Endometrium (tissue), 2 donors: ENCODE results near the gene BMI1.
"Not testable (repeated sequence)": the region's sequence is repeated elsewhere in the genome, so short reads cannot be mapped to it uniquely, and the experiment has no call there.

Experiments used
- FAIRE-seq: peaks from 2 replicates; lab custom pipeline; 2012; peaks lifted over from hg19 to GRCh38; lab: Jason Lieb, UNC
- donor health status: control.
- donor health status: control.

BMI1 gene

GRCh38 chr10:22340329-22341189, 19.7 kb downstream of the BMI1 start:
- no peak for FAIRE-seq

- no peak for FAIRE-seq
Measured at GRCh38 chr10:22341190-22341925, 20.5 kb downstream of the BMI1 start.

- FAIRE-seq = no peak
Measured at GRCh38 chr10:22341926-22342196, 21.0 kb downstream of the BMI1 start.

- no peak for FAIRE-seq
Measured at GRCh38 chr10:22342421-22342820, 21.5 kb downstream of the BMI1 start.

- no peak for FAIRE-seq
Measured at GRCh38 chr10:22343731-22344130, 22.8 kb downstream of the BMI1 start.

DNA sequence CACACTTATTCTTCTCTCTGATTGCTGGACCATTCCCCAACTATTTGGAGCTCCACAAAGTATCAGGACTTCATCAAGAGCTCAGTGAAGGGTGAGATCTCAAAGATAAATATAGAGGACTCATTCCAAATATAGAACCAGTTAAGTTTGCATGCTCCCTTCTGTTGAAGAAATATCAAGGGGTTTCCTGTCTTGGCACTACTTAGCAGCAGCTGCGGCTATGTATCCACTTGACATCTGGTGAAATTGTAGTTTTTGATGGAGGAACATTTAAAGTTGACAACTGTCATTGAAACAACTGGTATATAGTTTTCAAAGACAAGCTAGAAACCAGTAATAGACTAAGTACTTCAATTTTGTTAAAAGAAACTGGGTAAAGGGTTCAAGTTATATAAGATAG, 23.4 kb downstream of the BMI1 start:
- FAIRE-seq = no peak

DNA sequence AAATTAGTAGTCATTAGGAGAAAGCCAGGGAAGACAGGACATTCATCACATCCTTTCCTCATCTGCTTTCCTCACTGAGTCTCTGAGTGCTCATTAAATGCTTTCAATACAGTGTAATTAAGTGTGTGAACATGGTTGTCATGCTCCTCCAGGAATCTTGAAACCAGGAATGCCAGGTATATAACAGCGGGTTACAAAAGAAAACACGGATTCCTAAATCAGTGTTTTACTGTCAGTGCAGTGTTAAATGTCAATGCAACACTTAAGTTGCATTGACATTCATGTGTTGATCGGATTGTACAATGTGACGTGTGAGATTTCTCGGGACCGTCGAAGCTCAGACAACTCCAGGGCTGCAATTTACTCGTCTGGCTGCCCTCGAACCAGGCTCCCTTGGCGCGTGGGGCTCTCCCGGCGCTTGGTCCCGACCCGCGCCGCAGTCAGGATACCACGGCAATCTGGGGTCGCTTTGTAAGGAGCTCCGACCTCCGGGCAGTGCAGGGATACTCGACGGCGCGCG, 23.9 kb downstream of the BMI1 start:
- FAIRE-seq = no peak

DNA sequence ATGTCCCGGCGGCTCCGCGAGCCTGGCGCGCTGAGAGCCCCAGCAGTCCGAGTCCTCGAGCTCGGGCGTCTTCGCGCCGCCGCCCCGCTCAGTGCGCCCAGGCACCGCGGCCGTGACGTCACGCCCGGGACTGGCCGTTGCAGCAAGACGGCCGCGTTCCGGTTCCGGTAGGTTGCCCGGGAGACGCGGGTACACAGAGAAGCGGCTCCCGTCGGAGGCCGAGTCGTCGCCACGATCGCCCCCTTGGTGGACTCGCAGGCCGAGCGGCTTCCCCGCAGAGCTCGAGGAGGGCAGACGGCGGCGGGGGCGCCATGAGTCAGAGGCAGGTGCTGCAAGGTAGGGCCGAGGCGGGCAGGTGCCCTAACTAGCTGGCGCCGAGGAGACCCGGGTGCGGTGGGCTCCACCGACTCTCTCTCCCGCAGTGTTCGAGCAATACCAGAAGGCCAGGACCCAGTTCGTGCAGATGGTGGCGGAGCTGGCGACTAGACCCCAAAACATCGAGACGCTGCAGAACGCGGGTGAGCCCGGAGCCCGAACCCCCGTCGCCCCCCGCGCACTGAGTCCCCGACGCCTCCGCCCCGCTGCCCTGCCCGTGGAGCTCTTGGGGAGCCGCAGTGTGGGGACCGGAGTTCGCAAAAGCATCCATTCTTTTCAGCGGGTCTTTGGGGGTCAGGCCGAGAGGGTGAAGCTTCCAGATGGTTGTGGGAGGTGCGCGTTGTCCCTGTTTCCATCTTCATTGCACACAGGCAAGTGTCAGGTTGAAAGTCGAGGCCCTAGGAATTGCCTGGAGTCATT, 24.6 kb downstream of the BMI1 start, which contains the start of gene SPAG6:
SPAG6 (plus strand) TSS at position 196 of the 795 bp plus-strand sequence; CDS start at position 312, 116 bp downstream.
- FAIRE-seq = no peak

DNA sequence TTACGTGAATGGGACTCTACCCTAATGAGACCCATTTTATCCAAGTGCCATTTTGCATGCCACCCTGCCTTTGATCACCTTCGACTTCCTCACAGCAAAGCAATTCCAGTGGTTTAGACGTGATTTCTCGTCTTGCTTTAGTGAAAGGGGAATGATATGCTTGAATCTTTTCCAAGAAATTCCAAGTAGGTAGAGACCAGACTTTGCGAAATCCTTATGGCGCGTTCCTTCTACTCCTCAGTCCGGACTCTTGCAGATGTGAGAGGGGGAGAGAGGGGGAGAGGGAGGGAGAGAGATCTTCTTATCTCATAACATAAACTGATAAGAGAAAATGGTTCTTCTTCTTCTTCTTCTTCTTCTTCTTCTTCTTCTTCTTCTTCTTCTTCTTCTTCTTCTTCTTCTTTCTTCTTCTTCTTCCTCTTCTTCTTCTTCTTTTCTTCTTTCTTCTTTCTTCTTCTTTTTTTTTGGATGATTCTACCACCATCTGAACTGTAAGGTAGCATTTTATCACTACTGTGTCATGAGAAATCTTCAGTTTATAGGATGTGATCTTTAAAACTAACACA, 25.3 kb downstream of the BMI1 start:
- FAIRE-seq = no peak

DNA sequence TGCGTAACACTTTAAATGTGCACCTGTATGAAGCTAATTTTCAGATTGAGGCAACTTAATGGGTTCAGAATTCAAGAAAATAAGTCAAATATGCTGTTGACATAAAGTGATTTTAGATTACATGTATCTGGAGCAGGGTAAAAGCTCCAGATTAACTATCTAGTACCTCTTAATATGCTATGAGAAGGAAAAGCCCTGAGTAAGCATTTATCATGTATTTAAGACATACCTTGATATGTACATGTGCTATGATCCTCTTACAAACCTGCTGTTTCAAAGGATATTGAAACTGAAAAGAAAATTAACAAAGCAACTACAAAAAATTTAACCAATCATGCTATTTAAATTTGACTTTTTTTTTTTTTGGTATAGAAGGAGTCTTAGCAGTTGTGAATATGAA, 28.9 kb downstream of the BMI1 start:
- FAIRE-seq = no peak

- FAIRE-seq = no peak
Measured at GRCh38 chr10:22351131-22351703, 30.3 kb downstream of the BMI1 start.

DNA sequence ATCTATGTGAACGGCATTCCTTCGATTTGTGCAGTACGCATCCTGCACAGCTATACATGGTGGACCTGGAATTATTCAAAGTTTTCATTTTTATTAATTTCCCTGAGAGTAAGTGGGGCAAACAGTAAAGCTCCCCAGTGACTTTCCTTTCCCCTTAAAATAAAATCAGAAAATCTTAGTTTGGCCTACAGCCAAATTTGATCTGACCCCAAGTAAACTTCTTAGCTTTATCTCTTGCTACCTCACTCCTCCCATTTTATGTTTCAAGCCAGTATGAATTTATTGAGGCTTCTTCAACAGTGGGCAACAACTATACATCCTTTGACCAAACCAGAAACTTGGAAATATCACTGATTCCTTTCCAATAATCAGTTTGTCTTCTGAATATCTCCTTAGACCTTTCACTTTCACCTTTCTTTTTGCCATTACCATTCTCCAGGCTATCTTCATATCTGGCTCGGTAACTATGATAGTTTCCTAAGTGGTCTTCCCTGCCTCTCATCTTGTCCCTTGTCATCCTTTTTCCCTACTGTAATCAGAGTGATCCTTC, 35.5 kb downstream of the BMI1 start:
- no peak for FAIRE-seq

DNA sequence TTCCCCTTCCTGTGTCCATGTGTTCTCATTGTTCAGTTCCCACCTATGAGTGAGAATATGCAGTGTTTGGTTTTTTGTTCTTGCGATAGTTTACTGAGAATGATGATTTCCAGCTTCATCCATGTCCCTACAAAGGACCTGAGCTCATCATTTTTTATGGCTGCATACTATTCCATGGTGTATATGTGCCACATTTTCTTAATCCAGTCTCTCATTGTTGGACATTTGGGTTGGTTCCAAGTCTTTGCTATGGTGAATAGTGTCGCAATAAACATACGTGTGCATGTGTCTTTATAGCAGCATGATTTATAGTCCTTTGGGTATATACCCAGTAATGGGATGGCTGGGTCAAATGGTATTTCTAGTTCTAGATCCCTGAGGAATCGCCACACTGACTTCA, 36.9 kb downstream of the BMI1 start:
- FAIRE-seq = not testable (repeated sequence)

DNA sequence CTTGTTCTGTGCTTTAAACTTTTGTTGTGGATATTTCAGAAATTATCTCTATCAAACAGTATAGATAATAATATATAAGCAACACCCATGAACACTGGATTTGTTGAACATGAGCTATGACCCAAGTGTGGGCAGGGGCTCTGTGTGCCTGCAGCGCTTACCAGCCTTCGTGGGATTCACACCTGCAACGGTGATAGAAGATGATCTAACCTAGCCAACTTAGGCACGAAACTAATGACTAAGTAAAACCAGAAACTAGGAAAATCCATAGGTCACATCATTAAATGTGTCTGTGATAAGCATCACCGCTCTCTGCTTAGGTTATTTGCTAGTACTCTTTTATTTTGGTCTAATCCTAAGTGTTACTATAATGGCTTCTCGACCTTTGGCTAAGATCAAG, 42.4 kb downstream of the BMI1 start:
- no peak for FAIRE-seq

- FAIRE-seq = no peak
Measured at GRCh38 chr10:22364407-22365140, 43.7 kb downstream of the BMI1 start.

- no peak for FAIRE-seq
Measured at GRCh38 chr10:22365233-22365632, 44.3 kb downstream of the BMI1 start.

GRCh38 chr10:22365644-22366434, 44.9 kb downstream of the BMI1 start:
- no peak for FAIRE-seq

GRCh38 chr10:22366435-22366703, 45.5 kb downstream of the BMI1 start:
- no peak for FAIRE-seq

- FAIRE-seq = no peak
Measured at GRCh38 chr10:22366771-22367170, 45.9 kb downstream of the BMI1 start.

GRCh38 chr10:22367471-22367870, 46.6 kb downstream of the BMI1 start:
- no peak for FAIRE-seq
